DOHH2 (cell line): Measurements from ENCODE around the gene RGS7BP.

Experiments
- H3F3A ChIP-seq: fragments of 200-600 bp; sonication (generic), shearing (Covaris generic); 2 replicates; pipeline ENCODE4 v1.6.0; 2016; ENCODE audit warnings: antibody characterized with exemption, mild to moderate bottlenecking; ENCODE audit not compliant: control insufficient read depth, insufficient read depth
- H3K27ac ChIP-seq: fragments of 200-600 bp; sonication (generic); 2 replicates; pipeline ENCODE4 v1.5.1; 2014; ENCODE audit warnings: low read depth, mild to moderate bottlenecking, low read length, moderate library complexity
- H3K27me3 ChIP-seq: fragments of 200-600 bp; sonication (generic); 2 replicates; pipeline ENCODE4 v1.6.1; 2014; ENCODE audit warnings: mild to moderate bottlenecking, low read length, mixed read lengths; ENCODE audit not compliant: control insufficient read depth
- H3K36me3 ChIP-seq: fragments of 200-600 bp; sonication (generic); 2 replicates; pipeline ENCODE4 v1.6.1; 2014; ENCODE audit warnings: mild to moderate bottlenecking, low read length, moderate library complexity, mixed read lengths; ENCODE audit not compliant: control insufficient read depth
- H3K4me1 ChIP-seq: fragments of 200-600 bp; sonication (generic); 2 replicates; pipeline ENCODE4 v1.6.1; 2014; ENCODE audit warnings: mild to moderate bottlenecking, low read length, mixed read lengths; ENCODE audit not compliant: control insufficient read depth
- H3K4me2 ChIP-seq: fragments of 200-600 bp; sonication (generic); 2 replicates; pipeline ENCODE4 v1.6.0; 2014; ENCODE audit warnings: mild to moderate bottlenecking, low read length, moderate library complexity
- H3K4me3 ChIP-seq: fragments of 200-600 bp; sonication (generic); 2 replicates; pipeline ENCODE4 v1.5.1; 2014; ENCODE audit warnings: mild to moderate bottlenecking, low read length, mixed read lengths
- H3K79me2 ChIP-seq: fragments of 200-600 bp; sonication (generic); 2 replicates; pipeline ENCODE4 v1.6.1; 2014; ENCODE audit warnings: mild to moderate bottlenecking, low read length, mixed read lengths; ENCODE audit not compliant: control insufficient read depth
- H3K9me2 ChIP-seq: fragments of 200-600 bp; sonication (generic); replicated peaks from 2 replicates; pipeline ENCODE4 v1.6.1; 2014; ENCODE audit warnings: mild to moderate bottlenecking, low read length, mixed read lengths; ENCODE audit not compliant: control insufficient read depth
- H3K9me3 ChIP-seq: fragments of 200-600 bp; sonication (generic); 2 replicates; pipeline ENCODE4 v1.6.1; 2014; ENCODE audit warnings: antibody characterized with exemption, low read length, mixed read lengths; ENCODE audit not compliant: control insufficient read depth, insufficient read depth
- H4K20me1 ChIP-seq: fragments of 200-600 bp; sonication (generic); 2 replicates; pipeline ENCODE4 v1.6.0; 2014; ENCODE audit warnings: low read depth, mild to moderate bottlenecking, antibody characterized with exemption, low read length, moderate library complexity; ENCODE audit not compliant: control insufficient read depth, insufficient read depth
- CTCF ChIP-seq: fragments of 200-600 bp; sonication (generic); IDR thresholded peaks from one replicate; pipeline ENCODE4 v1.5.1; 2014; ENCODE audit warnings: antibody characterized with exemption, mild to moderate bottlenecking, low read depth, low read length; ENCODE audit not compliant: poor library complexity, severe bottlenecking
- EZH2phosphoT487 ChIP-seq: fragments of 200-600 bp; sonication (generic); IDR thresholded peaks from 2 replicates; pipeline ENCODE4 v1.6.1; 2017; ENCODE audit warnings: borderline replicate concordance, mild to moderate bottlenecking, antibody characterized with exemption, low read length, moderate library complexity, mixed read lengths

RGS7BP gene

DNA sequence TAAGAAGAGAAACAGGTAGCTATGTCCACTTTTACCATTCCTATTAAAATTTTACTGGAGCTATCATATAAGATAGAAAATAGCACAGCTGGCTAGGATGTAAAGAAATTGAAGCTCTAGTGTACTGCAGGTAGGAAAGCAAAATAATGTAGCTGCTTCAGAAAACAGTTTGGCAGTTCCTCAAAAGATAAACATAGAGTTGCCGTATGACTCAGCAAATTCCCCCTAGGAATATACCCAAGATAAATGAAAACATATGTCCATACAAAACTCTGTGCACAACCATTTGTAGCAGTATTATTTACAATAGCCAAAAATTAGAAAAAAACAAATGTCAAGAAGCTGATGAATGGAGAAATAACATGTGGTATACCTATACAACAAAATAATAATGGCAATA is 119.9 kb downstream of the RGS7BP start:
- no peaks in the 10 kb centered on the region for H3K9me3 ChIP-seq
- no peak overlapping the region for H3K27ac ChIP-seq
- H3K36me3 ChIP-seq: no peaks in the 10 kb centered on the region
- TF ChIP-seq CTCF (no peak), EZH2phosphoT487 (no peak)
- no peaks in the 10 kb centered on the region for H4K20me1 ChIP-seq
- no peak overlapping the region for H3K4me3 ChIP-seq
- no peaks in the 10 kb centered on the region for H3K79me2 ChIP-seq
- H3K4me2 ChIP-seq: no peak overlapping the region
- no peaks in the 10 kb centered on the region for H3K4me1 ChIP-seq
- peaks cover 11% of the 10 kb centered on the region; the same call in 1 of the 2 replicates for H3K27me3 ChIP-seq
- no peaks in the 10 kb centered on the region for H3F3A ChIP-seq
- H3K9me2 ChIP-seq: no peaks in the 10 kb centered on the region

GRCh38 chr5:64628901-64629300 is 123.1 kb downstream of the RGS7BP start:
- Histone ChIP-seq H3F3A (no peaks in the 10 kb centered on the region), H3K36me3 (no peaks in the 10 kb centered on the region), H3K27ac (no peak overlapping the region), H3K4me3 (no peak overlapping the region), H3K9me3 (no peaks in the 10 kb centered on the region), H3K4me2 (no peak overlapping the region), H3K4me1 (no peaks in the 10 kb centered on the region), H4K20me1 (no peaks in the 10 kb centered on the region), H3K9me2 (no peaks in the 10 kb centered on the region), H3K27me3 (peaks cover 9% of the 10 kb centered on the region; the same call in 1 of the 2 replicates), H3K79me2 (no peaks in the 10 kb centered on the region)
- TF ChIP-seq CTCF (no peak), EZH2phosphoT487 (no peak)

GRCh38 chr5:64629841-64630240 is 124.0 kb downstream of the RGS7BP start:
- TF ChIP-seq EZH2phosphoT487 (no peak), CTCF (no peak)

More at GRCh38 chr5:64629841-64630240, 124.0 kb downstream of the RGS7BP start:
- H3K27ac ChIP-seq: no peak overlapping the region
- peaks cover 2% of the 10 kb centered on the region; the same call in 1 of the 2 replicates for H3K4me1 ChIP-seq
- H3K27me3 ChIP-seq: peaks cover 9% of the 10 kb centered on the region; the same call in 1 of the 2 replicates
- H3F3A ChIP-seq: no peaks in the 10 kb centered on the region
- H3K9me3 ChIP-seq: no peaks in the 10 kb centered on the region
- H3K4me2 ChIP-seq: no peak overlapping the region
- no peaks in the 10 kb centered on the region for H3K9me2 ChIP-seq
- H3K36me3 ChIP-seq: no peaks in the 10 kb centered on the region
- H4K20me1 ChIP-seq: no peaks in the 10 kb centered on the region
- H3K4me3 ChIP-seq: no peak overlapping the region
- no peaks in the 10 kb centered on the region for H3K79me2 ChIP-seq
